Liver (tissue), 9 donors: ENCODE results near the gene IRF9. TPM values are rescaled to one million over a fixed set of nuclear protein-coding genes. Genes with fewer than 3 reads are reported as not detected.

Source experiments
- DNase-seq: peaks from one replicate; pipeline ENCODE4 v3.0.0-alpha.2; 2017; ENCODE audit warnings: low spot score
- H3K27ac ChIP-seq, 2 donors: one replicate each; pipeline ENCODE4 v1.7.0; 2013; ENCODE audit warnings: inconsistent platforms in 2 of 2, low read length in 2 of 2, control low read depth in 1 of 2, low read depth in 1 of 2, mild to moderate bottlenecking in 1 of 2
- H3K27me3 ChIP-seq, 4 donors: one replicate each; pipeline versions ENCODE4 v1.6.1 to v1.7.0; 2013; ENCODE audit warnings: low read length in 3 of 4, inconsistent platforms in 1 of 4, mild to moderate bottlenecking in 1 of 4, moderate library complexity in 1 of 4; ENCODE audit not compliant: control insufficient read depth in 4 of 4, insufficient read depth in 4 of 4
- H3K36me3 ChIP-seq, 4 donors: one replicate each; pipeline versions ENCODE4 v1.6.1 to v1.7.0; 2013; ENCODE audit warnings: low read length in 3 of 4, mild to moderate bottlenecking in 3 of 4, low read depth in 1 of 4, moderate library complexity in 1 of 4; ENCODE audit not compliant: control insufficient read depth in 4 of 4, insufficient read depth in 3 of 4
- H3K4me1 ChIP-seq, 4 donors: one replicate each; pipeline versions ENCODE4 v1.6.1 to v1.7.0; 2013; ENCODE audit warnings: low read length in 3 of 4, mild to moderate bottlenecking in 3 of 4, moderate library complexity in 1 of 4; ENCODE audit not compliant: control insufficient read depth in 4 of 4, insufficient read depth in 4 of 4
- H3K4me3 ChIP-seq, 3 donors: one replicate each; pipeline versions ENCODE4 v1.6.1 to v1.7.0; 2013; ENCODE audit warnings: low read length in 3 of 3, control low read depth in 1 of 3, low read depth in 1 of 3, mild to moderate bottlenecking in 1 of 3
- H3K9ac ChIP-seq, 2 donors: one replicate each; pipeline ENCODE4 v1.7.0; 2013; ENCODE audit warnings: low read length in 2 of 2, mild to moderate bottlenecking in 2 of 2, moderate library complexity in 2 of 2, control low read depth in 1 of 2, low read depth in 1 of 2
- H3K9me3 ChIP-seq, 4 donors: one replicate each; pipeline versions ENCODE4 v1.6.1 to v1.7.0; 2013; ENCODE audit warnings: low read length in 3 of 4; ENCODE audit not compliant: control insufficient read depth in 4 of 4
- ATF3 ChIP-seq: IDR thresholded peaks from 2 replicates; pipeline ENCODE4 v1.6.1; 2016; ENCODE audit warnings: antibody characterized with exemption
- CTCF ChIP-seq: fragments of 150-350 bp; IDR thresholded peaks from 2 replicates; pipeline ENCODE4 v1.5.1; 2017; ENCODE audit warnings: improper control_type of control experiment, low read depth, low read length; ENCODE audit not compliant: missing input control
- EGR1 ChIP-seq, 2 donors: IDR thresholded peaks; 2 replicates each; pipeline ENCODE4 v1.6.1; 2016 to 2018; ENCODE audit warnings: antibody characterized with exemption in 2 of 2, low read depth in 2 of 2
- FOXA2 ChIP-seq: IDR thresholded peaks from 2 replicates; pipeline ENCODE4 v1.6.1; 2016; ENCODE audit warnings: antibody characterized with exemption
- GABPA ChIP-seq, 2 donors: IDR thresholded peaks in 1 of 2; conservative IDR thresholded peaks in 1 of 2; 2 replicates each; pipeline ENCODE4 v1.6.1; 2016; ENCODE audit warnings: antibody characterized with exemption in 2 of 2, mild to moderate bottlenecking in 1 of 2, moderate library complexity in 1 of 2
- HNF4A ChIP-seq, 2 donors: conservative IDR thresholded peaks; 2 replicates each; pipeline ENCODE4 v1.6.1; 2016; ENCODE audit warnings: antibody characterized with exemption in 2 of 2, mild to moderate bottlenecking in 2 of 2
- HNF4G ChIP-seq: IDR thresholded peaks from 2 replicates; pipeline ENCODE4 v1.6.1; 2016; ENCODE audit warnings: antibody characterized with exemption
- JUND ChIP-seq, 2 donors: IDR thresholded peaks; 2 replicates each; pipeline ENCODE4 v1.6.1; 2016; ENCODE audit warnings: antibody characterized with exemption in 2 of 2
- MAX ChIP-seq: IDR thresholded peaks from 2 replicates; pipeline ENCODE4 v1.6.1; 2016; ENCODE audit warnings: antibody characterized with exemption
- NR2F2 ChIP-seq: IDR thresholded peaks from 2 replicates; pipeline ENCODE4 v1.6.1; 2016; ENCODE audit warnings: antibody characterized with exemption
- RAD21 ChIP-seq, 2 donors: IDR thresholded peaks; 2 replicates each; pipeline ENCODE4 v1.6.1; 2016; ENCODE audit warnings: antibody characterized with exemption in 2 of 2, mild to moderate bottlenecking in 2 of 2
- REST ChIP-seq: IDR thresholded peaks from 2 replicates; pipeline ENCODE4 v1.6.1; 2016; ENCODE audit warnings: antibody characterized with exemption, mild to moderate bottlenecking
- RXRA ChIP-seq, 2 donors: IDR thresholded peaks; 2 replicates each; pipeline ENCODE4 v1.6.1; 2017 to 2018; ENCODE audit warnings: antibody characterized with exemption in 2 of 2, mild to moderate bottlenecking in 1 of 2
- SP1 ChIP-seq: IDR thresholded peaks from 2 replicates; pipeline ENCODE4 v1.6.1; 2018; ENCODE audit warnings: antibody characterized with exemption, mild to moderate bottlenecking
- TAF1 ChIP-seq: conservative IDR thresholded peaks from 2 replicates; pipeline ENCODE4 v1.6.1; 2016; ENCODE audit warnings: antibody characterized with exemption, mild to moderate bottlenecking
- YY1 ChIP-seq: IDR thresholded peaks from 2 replicates; pipeline ENCODE4 v1.6.1; 2016; ENCODE audit warnings: antibody characterized with exemption, mild to moderate bottlenecking
- ZBTB33 ChIP-seq: IDR thresholded peaks from 2 replicates; pipeline ENCODE4 v1.6.1; 2016; ENCODE audit warnings: antibody characterized with exemption
- WGBS: extraction: QIAGEN DNeasy Blood & Tissue Kit; methylation state at CpG from one replicate; pipeline ENCODE4 v1.1.7; 2013; 5-methylcytosine and 5-hydroxymethylcytosine counted together
- polyA plus RNA-seq, 2 donors: library from polyadenylated mRNA; stranded (reverse) in 1 of 2; unstranded in 1 of 2; fragments of 200-250 nt in 1 of 2; fragments of >200 nt in 1 of 2; fragmentation: Nextera tagmentation in 1 of 2; extraction: Ambion mirVana in 1 of 2; gene quantifications; one replicate each; pipeline versions ENCODE4 v1.2.1 to v1.2.3, GENCODE V29; 2013 to 2015
- total RNA-seq, 2 donors: library from RNA; depleted of rRNA; stranded (reverse); fragments of >200 nt; gene quantifications; one replicate each; pipeline ENCODE4 v1.2.3, GENCODE V29; 2014
- donor health status: healthy.
- donor health status: healthy.
- donor health status: healthy.
- donor health status: healthy.
- donor health status: healthy.

Gene IRF9
- total and polyA plus RNA-seq, 4 donors: 37.9 to 60.9 (median 51.0) TPM

GRCh38 chr14:24143511-24143910, 17.6 kb upstream of the IRF9 start:
- no peaks in the 10 kb centered on the region for H3K9me3 ChIP-seq
- no peak overlapping the region for H3K27ac ChIP-seq
- WGBS: 93% methylated on average over 2 of the region's 2 CpGs
- H3K36me3 ChIP-seq: peaks cover 3 to 15% (median 10%) of the 10 kb centered on the region in 4 donors
- peaks cover 3 to 52% (median 31%) of the 10 kb centered on the region in 4 donors for H3K4me1 ChIP-seq
- TF ChIP-seq ATF3: no peak
- TF ChIP-seq GABPA (IDR thresholded peaks at IDR 0.05 in 1 of 2, conservative IDR thresholded peaks at IDR 0.05 in 1 of 2): no peak
- no peak for TF ChIP-seq HNF4A (conservative IDR thresholded peaks at IDR 0.05)
- TF ChIP-seq JUND (IDR thresholded peaks at IDR 0.05): no peak
- TF ChIP-seq ZBTB33: no peak
- no peak for TF ChIP-seq SP1
- TF ChIP-seq HNF4G: no peak
- TF ChIP-seq MAX: no peak
- no peak for TF ChIP-seq CTCF
- TF ChIP-seq NR2F2: no peak
- no peak for TF ChIP-seq FOXA2
- TF ChIP-seq YY1: no peak
- TF ChIP-seq EGR1 (IDR thresholded peaks at IDR 0.05; ENCODE audit: low read depth in 2 of 2): no peak
- TF ChIP-seq RXRA (IDR thresholded peaks at IDR 0.05): no peak
- TF ChIP-seq TAF1: no peak
- TF ChIP-seq REST: no peak
- TF ChIP-seq RAD21 (IDR thresholded peaks at IDR 0.05): no peak
- DNase-seq: no peak
- H3K4me3 ChIP-seq: no peak overlapping the region
- H3K27me3 ChIP-seq: no peaks in the 10 kb centered on the region
- no peak overlapping the region for H3K9ac ChIP-seq

- H3K4me1 ChIP-seq: peaks cover 3 to 49% (median 32%) of the 10 kb centered on the region in 4 donors
- H3K27ac ChIP-seq: no peak overlapping the region
- TF ChIP-seq ZBTB33 (no peak), MAX (no peak), NR2F2 (no peak), JUND (IDR thresholded peaks at IDR 0.05) (no peak), ATF3 (no peak), RXRA (IDR thresholded peaks at IDR 0.05) (no peak), GABPA (IDR thresholded peaks at IDR 0.05 in 1 of 2, conservative IDR thresholded peaks at IDR 0.05 in 1 of 2) (no peak)
- H3K36me3 ChIP-seq: peaks cover 3 to 13% (median 8%) of the 10 kb centered on the region in 4 donors
- DNase-seq: no peak
- 91% methylated on average over 1 of the region's 1 CpG for WGBS
- no peaks in the 10 kb centered on the region for H3K27me3 ChIP-seq
- H3K9me3 ChIP-seq: no peaks in the 10 kb centered on the region
- H3K9ac ChIP-seq: no peak overlapping the region
- H3K4me3 ChIP-seq: no peak overlapping the region
Measured at GRCh38 chr14:24144451-24144850, 16.6 kb upstream of the IRF9 start.
